Esophagus muscularis mucosa (tissue), 3 donors: ENCODE measurements around the gene OTULINL.

Source experiments
- CTCF ChIP-seq, 3 experiments: fragments of 200-600 bp in 2 of 3; fragments of 450-650 bp in 1 of 3; sonication (generic) in 2 of 3; IDR thresholded peaks; one replicate each; pipeline ENCODE4 v1.5.1; 2017 to 2019; ENCODE audit warnings: antibody characterized with exemption in 3 of 3, mild to moderate bottlenecking in 2 of 3, moderate library complexity in 1 of 3
- POLR2AphosphoS5 ChIP-seq, 2 donors: sonication (generic); formaldehyde crosslinking; IDR thresholded peaks; one replicate each; pipeline ENCODE4 v1.6.1; 2017; ENCODE audit warnings: antibody characterized with exemption in 2 of 2

GRCh38 chr5:14628346-14628745 lies 46.8 kb downstream of the OTULINL start:
- no peak for TF ChIP-seq CTCF (IDR thresholded peaks at IDR 0.05)
- TF ChIP-seq POLR2AphosphoS5 (IDR thresholded peaks at IDR 0.05) = no peak
